H1 (cell line): Measurements from ENCODE around the gene PLD5. TPM values are rescaled to one million over a fixed set of nuclear protein-coding genes. Genes with fewer than 3 reads are reported as not detected.

Experiments
- SRF ChIP-seq: IDR thresholded peaks from 2 replicates; pipeline ENCODE4 v1.6.1; 2011; ENCODE audit warnings: mild to moderate bottlenecking, low read depth, low read length, moderate library complexity
- polyA plus RNA-seq, 7 experiments: library from polyadenylated mRNA; depleted of rRNA in 3 of 7; stranded (reverse) in 5 of 7; unstranded in 2 of 7; fragments of >200 nt in 5 of 7; fragments of 200-250 nt in 2 of 7; gene quantifications; 1 replicate in 5 of 7; 2 replicates in 1 of 7; 4 replicates in 1 of 7; pipeline versions ENCODE4 v1.2.1 to v1.2.3, GENCODE V29; 2011 to 2013; ENCODE audit warnings: missing spikeins in 2 of 7, mixed read lengths in 2 of 7
- total RNA-seq: library from RNA; stranded (reverse); fragmentation: NEBNext Ultra II Directional; extraction: Animal tissue kit (Norgen Biotek cat#: 25700); gene quantifications from 2 replicates; pipeline ENCODE4 v1.2.1, GENCODE V29; 2021
- TF ChIP-seq, protein P1 (sequence below): fragments of 300-600 bp; sonication (generic); IDR thresholded peaks from 2 replicates; pipeline ENCODE4 v1.7.1; 2012; ENCODE audit warnings: low read length, moderate library complexity, mild to moderate bottlenecking, inconsistent platforms; ENCODE audit not compliant: insufficient replicate concordance
- TF ChIP-seq, protein P2 (sequence below): IDR thresholded peaks from 2 replicates; pipeline ENCODE4 v1.6.1; 2011; ENCODE audit warnings: low read depth, mild to moderate bottlenecking, low read length; ENCODE audit not compliant: insufficient read depth

Gene PLD5
- total and polyA plus RNA-seq, 2 of the 8 experiments (the other 6 are each of a cell fraction or from before 2014, with no cell fraction given), result 0.86 to 8.5 TPM

DNA sequence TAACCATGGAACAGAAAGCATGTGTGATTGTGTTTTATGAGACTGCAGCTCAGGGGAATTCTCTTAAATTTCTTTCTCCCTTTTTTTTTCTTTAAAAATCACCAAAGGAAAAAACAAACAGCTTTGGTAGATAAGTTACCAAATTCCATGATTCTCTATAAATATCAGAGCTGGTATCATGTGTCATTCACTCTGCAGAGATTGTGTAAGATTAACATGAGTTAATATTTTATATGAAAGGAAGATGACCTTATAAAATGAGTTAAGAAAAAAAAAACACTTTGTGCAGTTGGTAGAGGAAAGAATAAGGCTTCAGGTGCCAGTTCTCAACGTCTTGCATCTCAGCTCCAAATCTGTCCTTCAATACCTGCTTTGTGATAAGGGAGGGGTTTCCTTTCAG lies 287.4 kb downstream of the PLD5 start (continued):
- no peak for TF ChIP-seq SRF
- TF ChIP-seq, protein P1, sequence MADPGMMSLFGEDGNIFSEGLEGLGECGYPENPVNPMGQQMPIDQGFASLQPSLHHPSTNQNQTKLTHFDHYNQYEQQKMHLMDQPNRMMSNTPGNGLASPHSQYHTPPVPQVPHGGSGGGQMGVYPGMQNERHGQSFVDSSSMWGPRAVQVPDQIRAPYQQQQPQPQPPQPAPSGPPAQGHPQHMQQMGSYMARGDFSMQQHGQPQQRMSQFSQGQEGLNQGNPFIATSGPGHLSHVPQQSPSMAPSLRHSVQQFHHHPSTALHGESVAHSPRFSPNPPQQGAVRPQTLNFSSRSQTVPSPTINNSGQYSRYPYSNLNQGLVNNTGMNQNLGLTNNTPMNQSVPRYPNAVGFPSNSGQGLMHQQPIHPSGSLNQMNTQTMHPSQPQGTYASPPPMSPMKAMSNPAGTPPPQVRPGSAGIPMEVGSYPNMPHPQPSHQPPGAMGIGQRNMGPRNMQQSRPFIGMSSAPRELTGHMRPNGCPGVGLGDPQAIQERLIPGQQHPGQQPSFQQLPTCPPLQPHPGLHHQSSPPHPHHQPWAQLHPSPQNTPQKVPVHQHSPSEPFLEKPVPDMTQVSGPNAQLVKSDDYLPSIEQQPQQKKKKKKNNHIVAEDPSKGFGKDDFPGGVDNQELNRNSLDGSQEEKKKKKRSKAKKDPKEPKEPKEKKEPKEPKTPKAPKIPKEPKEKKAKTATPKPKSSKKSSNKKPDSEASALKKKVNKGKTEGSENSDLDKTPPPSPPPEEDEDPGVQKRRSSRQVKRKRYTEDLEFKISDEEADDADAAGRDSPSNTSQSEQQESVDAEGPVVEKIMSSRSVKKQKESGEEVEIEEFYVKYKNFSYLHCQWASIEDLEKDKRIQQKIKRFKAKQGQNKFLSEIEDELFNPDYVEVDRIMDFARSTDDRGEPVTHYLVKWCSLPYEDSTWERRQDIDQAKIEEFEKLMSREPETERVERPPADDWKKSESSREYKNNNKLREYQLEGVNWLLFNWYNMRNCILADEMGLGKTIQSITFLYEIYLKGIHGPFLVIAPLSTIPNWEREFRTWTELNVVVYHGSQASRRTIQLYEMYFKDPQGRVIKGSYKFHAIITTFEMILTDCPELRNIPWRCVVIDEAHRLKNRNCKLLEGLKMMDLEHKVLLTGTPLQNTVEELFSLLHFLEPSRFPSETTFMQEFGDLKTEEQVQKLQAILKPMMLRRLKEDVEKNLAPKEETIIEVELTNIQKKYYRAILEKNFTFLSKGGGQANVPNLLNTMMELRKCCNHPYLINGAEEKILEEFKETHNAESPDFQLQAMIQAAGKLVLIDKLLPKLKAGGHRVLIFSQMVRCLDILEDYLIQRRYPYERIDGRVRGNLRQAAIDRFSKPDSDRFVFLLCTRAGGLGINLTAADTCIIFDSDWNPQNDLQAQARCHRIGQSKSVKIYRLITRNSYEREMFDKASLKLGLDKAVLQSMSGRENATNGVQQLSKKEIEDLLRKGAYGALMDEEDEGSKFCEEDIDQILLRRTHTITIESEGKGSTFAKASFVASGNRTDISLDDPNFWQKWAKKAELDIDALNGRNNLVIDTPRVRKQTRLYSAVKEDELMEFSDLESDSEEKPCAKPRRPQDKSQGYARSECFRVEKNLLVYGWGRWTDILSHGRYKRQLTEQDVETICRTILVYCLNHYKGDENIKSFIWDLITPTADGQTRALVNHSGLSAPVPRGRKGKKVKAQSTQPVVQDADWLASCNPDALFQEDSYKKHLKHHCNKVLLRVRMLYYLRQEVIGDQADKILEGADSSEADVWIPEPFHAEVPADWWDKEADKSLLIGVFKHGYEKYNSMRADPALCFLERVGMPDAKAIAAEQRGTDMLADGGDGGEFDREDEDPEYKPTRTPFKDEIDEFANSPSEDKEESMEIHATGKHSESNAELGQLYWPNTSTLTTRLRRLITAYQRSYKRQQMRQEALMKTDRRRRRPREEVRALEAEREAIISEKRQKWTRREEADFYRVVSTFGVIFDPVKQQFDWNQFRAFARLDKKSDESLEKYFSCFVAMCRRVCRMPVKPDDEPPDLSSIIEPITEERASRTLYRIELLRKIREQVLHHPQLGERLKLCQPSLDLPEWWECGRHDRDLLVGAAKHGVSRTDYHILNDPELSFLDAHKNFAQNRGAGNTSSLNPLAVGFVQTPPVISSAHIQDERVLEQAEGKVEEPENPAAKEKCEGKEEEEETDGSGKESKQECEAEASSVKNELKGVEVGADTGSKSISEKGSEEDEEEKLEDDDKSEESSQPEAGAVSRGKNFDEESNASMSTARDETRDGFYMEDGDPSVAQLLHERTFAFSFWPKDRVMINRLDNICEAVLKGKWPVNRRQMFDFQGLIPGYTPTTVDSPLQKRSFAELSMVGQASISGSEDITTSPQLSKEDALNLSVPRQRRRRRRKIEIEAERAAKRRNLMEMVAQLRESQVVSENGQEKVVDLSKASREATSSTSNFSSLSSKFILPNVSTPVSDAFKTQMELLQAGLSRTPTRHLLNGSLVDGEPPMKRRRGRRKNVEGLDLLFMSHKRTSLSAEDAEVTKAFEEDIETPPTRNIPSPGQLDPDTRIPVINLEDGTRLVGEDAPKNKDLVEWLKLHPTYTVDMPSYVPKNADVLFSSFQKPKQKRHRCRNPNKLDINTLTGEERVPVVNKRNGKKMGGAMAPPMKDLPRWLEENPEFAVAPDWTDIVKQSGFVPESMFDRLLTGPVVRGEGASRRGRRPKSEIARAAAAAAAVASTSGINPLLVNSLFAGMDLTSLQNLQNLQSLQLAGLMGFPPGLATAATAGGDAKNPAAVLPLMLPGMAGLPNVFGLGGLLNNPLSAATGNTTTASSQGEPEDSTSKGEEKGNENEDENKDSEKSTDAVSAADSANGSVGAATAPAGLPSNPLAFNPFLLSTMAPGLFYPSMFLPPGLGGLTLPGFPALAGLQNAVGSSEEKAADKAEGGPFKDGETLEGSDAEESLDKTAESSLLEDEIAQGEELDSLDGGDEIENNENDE, result no peak
- TF ChIP-seq, protein P2, sequence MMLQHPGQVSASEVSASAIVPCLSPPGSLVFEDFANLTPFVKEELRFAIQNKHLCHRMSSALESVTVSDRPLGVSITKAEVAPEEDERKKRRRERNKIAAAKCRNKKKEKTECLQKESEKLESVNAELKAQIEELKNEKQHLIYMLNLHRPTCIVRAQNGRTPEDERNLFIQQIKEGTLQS, result no peak
